Stimulated activated CD8-positive, alpha-beta memory T cell treated with anti-CD3 and anti-CD28 coated beads, Interleukin-15, amount 100 ng/mL, for 1 hour (primary cell): ENCODE results near the gene NKPD1.

Source experiments
- DNase-seq: peaks from one replicate; pipeline ENCODE4 v3.0.0-alpha.2; 2020; ENCODE audit warnings: low read depth

The NKPD1 gene

GRCh38 chr19:45117167-45117594 is 43.6 kb downstream of the NKPD1 start:
- DNase-seq, result no peak

GRCh38 chr19:45115809-45116615 is 44.8 kb downstream of the NKPD1 start:
- DNase-seq, result no peak

GRCh38 chr19:45114116-45114515 is 46.7 kb downstream of the NKPD1 start:
- no peak for DNase-seq

DNA sequence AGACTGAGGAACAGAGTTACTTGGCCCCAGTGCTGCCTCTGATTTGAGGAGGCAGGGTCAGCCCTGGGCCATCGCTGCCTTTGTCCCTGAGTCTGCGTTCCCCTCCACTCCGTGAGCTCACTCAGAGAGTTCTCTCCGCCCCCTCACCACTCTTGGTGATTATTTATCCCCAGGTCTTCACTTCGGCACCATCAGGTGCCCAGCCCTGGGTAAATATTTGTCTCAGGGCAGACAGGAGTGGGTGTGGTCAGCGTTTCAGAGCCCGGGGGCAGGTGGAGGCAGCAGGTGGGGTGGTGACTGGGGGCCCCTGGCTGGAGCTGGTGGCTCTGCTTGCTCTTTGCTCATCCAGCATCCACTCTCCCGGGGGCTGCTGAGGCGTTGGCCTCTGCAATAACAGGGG is 47.2 kb downstream of the NKPD1 start:
- DNase-seq, result no peak

GRCh38 chr19:45112111-45112827 is 48.5 kb downstream of the NKPD1 start:
- DNase-seq, result no peak
